CD4-positive, CD25-positive, alpha-beta regulatory T cell (primary cell): ENCODE data around the gene FNDC4. TPM values are rescaled to one million over a fixed set of nuclear protein-coding genes. Genes with fewer than 3 reads are reported as not detected.

ENCODE experiments used
- ATAC-seq, 2 donors: fragments of 150-1000 bp; cut with Tn5 transposase; one replicate each; pipeline ENCODE4 v1.10.0; 2021; ENCODE audit warnings: low read depth in 2 of 2, moderate number of reproducible peaks in 2 of 2, moderate library complexity in 1 of 2
- DNase-seq, 3 donors: peaks; one replicate each; pipeline versions ENCODE4 v3.0.0 to v3.0.0-alpha.2; 2012 to 2022; ENCODE audit warnings: mixed read lengths in 1 of 3
- H3K27ac ChIP-seq: one replicate; pipeline ENCODE4 v1.7.0; 2013; ENCODE audit warnings: mild to moderate bottlenecking, low read length; ENCODE audit not compliant: insufficient read depth, poor library complexity, severe bottlenecking
- H3K27me3 ChIP-seq: one replicate; pipeline ENCODE4 v1.7.0; 2013; ENCODE audit warnings: low read length; ENCODE audit not compliant: control insufficient read depth, insufficient read depth
- H3K36me3 ChIP-seq: one replicate; pipeline ENCODE4 v1.7.0; 2013; ENCODE audit warnings: mild to moderate bottlenecking, low read length, moderate library complexity; ENCODE audit not compliant: control insufficient read depth, insufficient read depth
- H3K4me1 ChIP-seq: 2 replicates; pipeline ENCODE4 v1.7.0; 2013; ENCODE audit warnings: mild to moderate bottlenecking, low read length; ENCODE audit not compliant: insufficient read depth, control insufficient read depth, poor library complexity, severe bottlenecking
- H3K4me3 ChIP-seq: one replicate; pipeline ENCODE4 v1.7.0; 2013; ENCODE audit warnings: low read depth, mild to moderate bottlenecking, low read length, moderate library complexity
- H3K9me3 ChIP-seq, 2 experiments: 1 replicate in 1 of 2; 2 replicates in 1 of 2; pipeline ENCODE4 v1.7.0; 2013; ENCODE audit warnings: low read length in 2 of 2, mild to moderate bottlenecking in 1 of 2, moderate library complexity in 1 of 2; ENCODE audit not compliant: control insufficient read depth in 2 of 2
- H3K27ac Mint-ChIP-seq, 3 donors: one replicate each; pipeline ENCODE4 v1.8.0; 2020 to 2022; ENCODE audit warnings: mild to moderate bottlenecking in 3 of 3, mixed read lengths in 3 of 3, moderate library complexity in 2 of 3
- H3K27me3 Mint-ChIP-seq: one replicate; pipeline ENCODE4 v1.8.0; 2022; ENCODE audit warnings: mild to moderate bottlenecking, mixed read lengths
- H3K36me3 Mint-ChIP-seq: one replicate; pipeline ENCODE4 v1.8.0; 2020; ENCODE audit warnings: mixed read lengths
- H3K4me1 Mint-ChIP-seq, 4 donors: one replicate each; pipeline ENCODE4 v1.8.0; 2020 to 2022; ENCODE audit warnings: mixed read lengths in 4 of 4, mild to moderate bottlenecking in 1 of 4
- H3K4me3 Mint-ChIP-seq, 4 donors: one replicate each; pipeline ENCODE4 v1.8.0; 2020 to 2022; ENCODE audit warnings: mild to moderate bottlenecking in 4 of 4, mixed read lengths in 4 of 4, moderate library complexity in 3 of 4
- H3K9me3 Mint-ChIP-seq, 7 donors: one replicate each; pipeline ENCODE4 v1.8.0; 2020 to 2022; ENCODE audit warnings: mixed read lengths in 7 of 7, mild to moderate bottlenecking in 3 of 7, moderate library complexity in 2 of 7
- polyA plus RNA-seq, 4 donors: library from polyadenylated mRNA; unstranded; fragments of 300-500 nt; fragmentation: Illumina TruSeq; gene quantifications; one replicate each; pipeline ENCODE4 v1.2.3, GENCODE V29; 2021
- total RNA-seq: library from RNA; stranded (reverse); gene quantifications from one replicate; pipeline ENCODE4 v1.2.3, GENCODE V29; 2022

Gene FNDC4
- total and polyA plus RNA-seq, 5 donors from 2014 or later, result 0.39 TPM; not detected in 4

GRCh38 chr2:27492557-27492956, 2.4 kb downstream of the FNDC4 start:
- Mint-ChIP-seq H3K4me3 (peak overlapping the region in 1 of 4 donors; percentile 5), H3K9me3 (peaks cover 0 to 3% (median 0%) of the 10 kb centered on the region in 7 donors), H3K27ac (peak overlapping the region in 2 of 3 donors; percentile 56 to 73), H3K4me1 (peaks cover 7 to 40% (median 21%) of the 10 kb centered on the region in 4 donors), H3K36me3 (no peaks in the 10 kb centered on the region), H3K27me3 (peaks cover 34% of the 10 kb centered on the region)
- no peaks in the 10 kb centered on the region for H3K9me3 ChIP-seq
- H3K27ac ChIP-seq, result no peak overlapping the region
- DNase-seq (no peak), ATAC-seq (no peak)
- H3K4me1 ChIP-seq, result peaks cover 25% of the 10 kb centered on the region
- peaks cover 25% of the 10 kb centered on the region for H3K27me3 ChIP-seq
- no peaks in the 10 kb centered on the region for H3K36me3 ChIP-seq
- H3K4me3 ChIP-seq, result no peak overlapping the region

GRCh38 chr2:27489498-27490397, 5.3 kb downstream of the FNDC4 start, which contains the start of gene IFT172:
Gene IFT172, minus strand, starts transcription at chr2:27489743. Its CDS starts 90 bp downstream, at chr2:27489653.
- Mint-ChIP-seq H3K9me3 (no peaks in the 10 kb centered on the region), H3K4me3 (peak within 1 kb of the TSS; percentile 73 to 90 (median 80)), H3K36me3 (peaks cover 11% of the 10 kb centered on the region), H3K4me1 (peaks cover 0 to 32% (median 13%) of the 10 kb centered on the region in 4 donors), H3K27ac (peak within 1 kb of the TSS; percentile 91 to 100 (median 99)), H3K27me3 (peaks cover 10% of the 10 kb centered on the region)
- Histone ChIP-seq H3K27ac (peak within 1 kb of the TSS; percentile 90), H3K9me3 (no peaks in the 10 kb centered on the region), H3K4me1 (peaks cover 19% of the 10 kb centered on the region), H3K27me3 (peaks cover 3% of the 10 kb centered on the region), H3K36me3 (no peaks in the 10 kb centered on the region), H3K4me3 (peak within 1 kb of the TSS; percentile 91)
- DNase-seq, result peak; percentile 99 to 100 (median 99)
- peak; percentile 92 for ATAC-seq

- Histone ChIP-seq H3K36me3 (no peaks in the 10 kb centered on the region), H3K27ac (peak overlapping the region; percentile 90), H3K27me3 (peaks cover 1% of the 10 kb centered on the region), H3K9me3 (no peaks in the 10 kb centered on the region), H3K4me1 (peaks cover 13% of the 10 kb centered on the region), H3K4me3 (peak overlapping the region; percentile 71)
- peaks cover 10% of the 10 kb centered on the region for H3K27me3 Mint-ChIP-seq
- ATAC-seq (no peak), DNase-seq (peak in 1 of 3 donors; percentile 7)
- H3K4me3 Mint-ChIP-seq, result peak overlapping the region; percentile 73 to 90 (median 80)
- H3K27ac Mint-ChIP-seq, result peak overlapping the region; percentile 91 to 100 (median 99)
- H3K4me1 Mint-ChIP-seq, result peaks cover 0 to 27% (median 13%) of the 10 kb centered on the region in 4 donors
- H3K36me3 Mint-ChIP-seq, result peaks cover 13% of the 10 kb centered on the region
- no peaks in the 10 kb centered on the region for H3K9me3 Mint-ChIP-seq
These were observed 5.9 kb downstream of the FNDC4 start for GRCh38 chr2:27489118-27489497.

GRCh38 chr2:27485496-27485895, 9.5 kb downstream of the FNDC4 start:
- ATAC-seq (no peak), DNase-seq (no peak)
- peaks cover 0 to 18% (median 13%) of the 10 kb centered on the region in 4 donors for H3K4me1 Mint-ChIP-seq
- H3K27me3 ChIP-seq, result no peaks in the 10 kb centered on the region
- H3K27ac Mint-ChIP-seq, result no peak overlapping the region
- no peaks in the 10 kb centered on the region for H3K9me3 Mint-ChIP-seq
- H3K4me3 ChIP-seq, result no peak overlapping the region
- H3K9me3 ChIP-seq, result no peaks in the 10 kb centered on the region
- H3K4me3 Mint-ChIP-seq, result no peak overlapping the region
- peaks cover 5% of the 10 kb centered on the region for H3K36me3 ChIP-seq
- no peaks in the 10 kb centered on the region for H3K27me3 Mint-ChIP-seq
- peaks cover 13% of the 10 kb centered on the region for H3K4me1 ChIP-seq
- H3K27ac ChIP-seq, result no peak overlapping the region
- peaks cover 26% of the 10 kb centered on the region for H3K36me3 Mint-ChIP-seq

- no peak overlapping the region for H3K4me3 ChIP-seq
- H3K27me3 Mint-ChIP-seq, result peaks cover 5% of the 10 kb centered on the region
- no peaks in the 10 kb centered on the region for H3K9me3 Mint-ChIP-seq
- H3K4me1 ChIP-seq, result no peaks in the 10 kb centered on the region
- no peaks in the 10 kb centered on the region for H3K27me3 ChIP-seq
- no peak for ATAC-seq
- no peaks in the 10 kb centered on the region for H3K9me3 ChIP-seq
- peak in 1 of 3 donors; percentile 37 for DNase-seq
- no peaks in the 10 kb centered on the region for H3K4me1 Mint-ChIP-seq
- H3K4me3 Mint-ChIP-seq, result no peak overlapping the region
- H3K36me3 Mint-ChIP-seq, result peaks cover 23% of the 10 kb centered on the region
- H3K27ac Mint-ChIP-seq, result peak overlapping the region in 1 of 3 donors; percentile 0
- H3K36me3 ChIP-seq, result no peaks in the 10 kb centered on the region
- no peak overlapping the region for H3K27ac ChIP-seq
These were observed 23.0 kb downstream of the FNDC4 start for GRCh38 chr2:27471961-27472360.

- H3K36me3 ChIP-seq, result no peaks in the 10 kb centered on the region
- H3K27me3 ChIP-seq, result no peaks in the 10 kb centered on the region
- Mint-ChIP-seq H3K27ac (no peak overlapping the region), H3K27me3 (no peaks in the 10 kb centered on the region), H3K4me1 (no peaks in the 10 kb centered on the region), H3K36me3 (peaks cover 23% of the 10 kb centered on the region), H3K9me3 (no peaks in the 10 kb centered on the region), H3K4me3 (no peak overlapping the region)
- H3K4me1 ChIP-seq, result no peaks in the 10 kb centered on the region
- DNase-seq (no peak), ATAC-seq (no peak)
- no peak overlapping the region for H3K27ac ChIP-seq
- no peak overlapping the region for H3K4me3 ChIP-seq
- no peaks in the 10 kb centered on the region for H3K9me3 ChIP-seq
These were observed 30.6 kb downstream of the FNDC4 start for GRCh38 chr2:27464443-27464842.

GRCh38 chr2:27461118-27461517, 33.9 kb downstream of the FNDC4 start:
- Mint-ChIP-seq H3K4me3 (no peak overlapping the region), H3K9me3 (no peaks in the 10 kb centered on the region), H3K27ac (no peak overlapping the region), H3K4me1 (no peaks in the 10 kb centered on the region), H3K27me3 (no peaks in the 10 kb centered on the region), H3K36me3 (peaks cover 32% of the 10 kb centered on the region)
- Histone ChIP-seq H3K27me3 (no peaks in the 10 kb centered on the region), H3K27ac (no peak overlapping the region), H3K4me1 (no peaks in the 10 kb centered on the region), H3K4me3 (no peak overlapping the region), H3K36me3 (no peaks in the 10 kb centered on the region), H3K9me3 (no peaks in the 10 kb centered on the region)
- ATAC-seq, result no peak
- DNase-seq, result no peak
